ENCODE results near the gene DCDC2. TPM values are rescaled to one million over a fixed set of nuclear protein-coding genes. Genes with fewer than 3 reads are reported as not detected.

DCDC2 gene
- total and polyA plus RNA-seq, 4 donors: 0.51 to 13.0 (median 2.0) TPM

DNA sequence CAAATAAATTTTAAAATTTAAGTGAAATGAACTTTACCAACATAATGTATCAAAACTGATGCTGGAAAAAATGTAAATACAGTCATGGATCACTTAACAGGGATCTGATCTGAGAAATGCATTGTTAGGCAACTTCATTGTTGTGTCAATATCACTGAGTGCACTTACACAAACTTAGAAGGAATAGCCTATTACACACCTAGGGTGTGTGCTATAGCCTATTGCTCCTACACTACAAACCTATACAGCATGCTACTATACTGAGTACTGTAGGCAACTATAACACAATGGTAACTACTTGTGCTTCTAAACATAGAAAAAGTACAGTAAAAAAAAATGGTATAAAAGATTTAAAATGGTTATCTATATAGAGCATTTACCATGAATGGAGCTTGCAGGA, 104.5 kb downstream of the DCDC2 start:
- H3K4me1 ChIP-seq (ENCODE audit: control insufficient read depth in 4 of 4, insufficient read depth in 4 of 4, low read length in 3 of 4): no peaks in the 10 kb centered on the region
- H3K9me3 ChIP-seq (ENCODE audit: control insufficient read depth in 4 of 4, low read length in 3 of 4): peaks cover 0 to 4% (median 0%) of the 10 kb centered on the region in 4 donors
- no peak overlapping the region for H3K9ac ChIP-seq (ENCODE audit: low read depth in 1 of 2, low read length in 2 of 2)
- no peak for TF ChIP-seq RXRA (IDR thresholded peaks at IDR 0.05)
- TF ChIP-seq, protein P1, sequence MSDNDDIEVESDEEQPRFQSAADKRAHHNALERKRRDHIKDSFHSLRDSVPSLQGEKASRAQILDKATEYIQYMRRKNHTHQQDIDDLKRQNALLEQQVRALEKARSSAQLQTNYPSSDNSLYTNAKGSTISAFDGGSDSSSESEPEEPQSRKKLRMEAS (IDR thresholded peaks at IDR 0.05): no peak
- TF ChIP-seq, protein P2, sequence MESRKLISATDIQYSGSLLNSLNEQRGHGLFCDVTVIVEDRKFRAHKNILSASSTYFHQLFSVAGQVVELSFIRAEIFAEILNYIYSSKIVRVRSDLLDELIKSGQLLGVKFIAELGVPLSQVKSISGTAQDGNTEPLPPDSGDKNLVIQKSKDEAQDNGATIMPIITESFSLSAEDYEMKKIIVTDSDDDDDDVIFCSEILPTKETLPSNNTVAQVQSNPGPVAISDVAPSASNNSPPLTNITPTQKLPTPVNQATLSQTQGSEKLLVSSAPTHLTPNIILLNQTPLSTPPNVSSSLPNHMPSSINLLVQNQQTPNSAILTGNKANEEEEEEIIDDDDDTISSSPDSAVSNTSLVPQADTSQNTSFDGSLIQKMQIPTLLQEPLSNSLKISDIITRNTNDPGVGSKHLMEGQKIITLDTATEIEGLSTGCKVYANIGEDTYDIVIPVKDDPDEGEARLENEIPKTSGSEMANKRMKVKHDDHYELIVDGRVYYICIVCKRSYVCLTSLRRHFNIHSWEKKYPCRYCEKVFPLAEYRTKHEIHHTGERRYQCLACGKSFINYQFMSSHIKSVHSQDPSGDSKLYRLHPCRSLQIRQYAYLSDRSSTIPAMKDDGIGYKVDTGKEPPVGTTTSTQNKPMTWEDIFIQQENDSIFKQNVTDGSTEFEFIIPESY (IDR thresholded peaks at IDR 0.05): no peak
- no peak for TF ChIP-seq JUND (IDR thresholded peaks at IDR 0.05)
- no peak for TF ChIP-seq GABPA (IDR thresholded peaks at IDR 0.05 in 1 of 2, conservative IDR thresholded peaks at IDR 0.05 in 1 of 2)
- TF ChIP-seq YY1 (IDR thresholded peaks at IDR 0.05): no peak
- no peak for TF ChIP-seq NR2F2 (IDR thresholded peaks at IDR 0.05)
- TF ChIP-seq HNF4G (IDR thresholded peaks at IDR 0.05): no peak
- no peak for TF ChIP-seq RAD21 (IDR thresholded peaks at IDR 0.05)
- TF ChIP-seq, protein P3, sequence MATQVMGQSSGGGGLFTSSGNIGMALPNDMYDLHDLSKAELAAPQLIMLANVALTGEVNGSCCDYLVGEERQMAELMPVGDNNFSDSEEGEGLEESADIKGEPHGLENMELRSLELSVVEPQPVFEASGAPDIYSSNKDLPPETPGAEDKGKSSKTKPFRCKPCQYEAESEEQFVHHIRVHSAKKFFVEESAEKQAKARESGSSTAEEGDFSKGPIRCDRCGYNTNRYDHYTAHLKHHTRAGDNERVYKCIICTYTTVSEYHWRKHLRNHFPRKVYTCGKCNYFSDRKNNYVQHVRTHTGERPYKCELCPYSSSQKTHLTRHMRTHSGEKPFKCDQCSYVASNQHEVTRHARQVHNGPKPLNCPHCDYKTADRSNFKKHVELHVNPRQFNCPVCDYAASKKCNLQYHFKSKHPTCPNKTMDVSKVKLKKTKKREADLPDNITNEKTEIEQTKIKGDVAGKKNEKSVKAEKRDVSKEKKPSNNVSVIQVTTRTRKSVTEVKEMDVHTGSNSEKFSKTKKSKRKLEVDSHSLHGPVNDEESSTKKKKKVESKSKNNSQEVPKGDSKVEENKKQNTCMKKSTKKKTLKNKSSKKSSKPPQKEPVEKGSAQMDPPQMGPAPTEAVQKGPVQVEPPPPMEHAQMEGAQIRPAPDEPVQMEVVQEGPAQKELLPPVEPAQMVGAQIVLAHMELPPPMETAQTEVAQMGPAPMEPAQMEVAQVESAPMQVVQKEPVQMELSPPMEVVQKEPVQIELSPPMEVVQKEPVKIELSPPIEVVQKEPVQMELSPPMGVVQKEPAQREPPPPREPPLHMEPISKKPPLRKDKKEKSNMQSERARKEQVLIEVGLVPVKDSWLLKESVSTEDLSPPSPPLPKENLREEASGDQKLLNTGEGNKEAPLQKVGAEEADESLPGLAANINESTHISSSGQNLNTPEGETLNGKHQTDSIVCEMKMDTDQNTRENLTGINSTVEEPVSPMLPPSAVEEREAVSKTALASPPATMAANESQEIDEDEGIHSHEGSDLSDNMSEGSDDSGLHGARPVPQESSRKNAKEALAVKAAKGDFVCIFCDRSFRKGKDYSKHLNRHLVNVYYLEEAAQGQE (IDR thresholded peaks at IDR 0.05): no peak
- TF ChIP-seq FOXA1 (IDR thresholded peaks at IDR 0.05): no peak
- TF ChIP-seq SP1 (IDR thresholded peaks at IDR 0.05): no peak
- TF ChIP-seq FOXA2 (IDR thresholded peaks at IDR 0.05): no peak
- TF ChIP-seq, protein P4, sequence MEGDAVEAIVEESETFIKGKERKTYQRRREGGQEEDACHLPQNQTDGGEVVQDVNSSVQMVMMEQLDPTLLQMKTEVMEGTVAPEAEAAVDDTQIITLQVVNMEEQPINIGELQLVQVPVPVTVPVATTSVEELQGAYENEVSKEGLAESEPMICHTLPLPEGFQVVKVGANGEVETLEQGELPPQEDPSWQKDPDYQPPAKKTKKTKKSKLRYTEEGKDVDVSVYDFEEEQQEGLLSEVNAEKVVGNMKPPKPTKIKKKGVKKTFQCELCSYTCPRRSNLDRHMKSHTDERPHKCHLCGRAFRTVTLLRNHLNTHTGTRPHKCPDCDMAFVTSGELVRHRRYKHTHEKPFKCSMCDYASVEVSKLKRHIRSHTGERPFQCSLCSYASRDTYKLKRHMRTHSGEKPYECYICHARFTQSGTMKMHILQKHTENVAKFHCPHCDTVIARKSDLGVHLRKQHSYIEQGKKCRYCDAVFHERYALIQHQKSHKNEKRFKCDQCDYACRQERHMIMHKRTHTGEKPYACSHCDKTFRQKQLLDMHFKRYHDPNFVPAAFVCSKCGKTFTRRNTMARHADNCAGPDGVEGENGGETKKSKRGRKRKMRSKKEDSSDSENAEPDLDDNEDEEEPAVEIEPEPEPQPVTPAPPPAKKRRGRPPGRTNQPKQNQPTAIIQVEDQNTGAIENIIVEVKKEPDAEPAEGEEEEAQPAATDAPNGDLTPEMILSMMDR (IDR thresholded peaks at IDR 0.05; ENCODE audit: low read depth, low read length, missing input control): no peak
- TF ChIP-seq EGR1 (IDR thresholded peaks at IDR 0.05; ENCODE audit: low read depth in 2 of 2): no peak
- no peak for TF ChIP-seq HNF4A (conservative IDR thresholded peaks at IDR 0.05)
- TF ChIP-seq TAF1 (conservative IDR thresholded peaks at IDR 0.05): no peak
- TF ChIP-seq, protein P5, sequence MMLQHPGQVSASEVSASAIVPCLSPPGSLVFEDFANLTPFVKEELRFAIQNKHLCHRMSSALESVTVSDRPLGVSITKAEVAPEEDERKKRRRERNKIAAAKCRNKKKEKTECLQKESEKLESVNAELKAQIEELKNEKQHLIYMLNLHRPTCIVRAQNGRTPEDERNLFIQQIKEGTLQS (IDR thresholded peaks at IDR 0.05): no peak
- no peak for DNase-seq (ENCODE audit: low spot score)
- H3K36me3 ChIP-seq (ENCODE audit: control insufficient read depth in 4 of 4, insufficient read depth in 3 of 4, low read depth in 1 of 4, low read length in 3 of 4): no peaks in the 10 kb centered on the region
- no peak overlapping the region for H3K4me3 ChIP-seq (ENCODE audit: low read depth in 1 of 3, low read length in 3 of 3)
- H3K27me3 ChIP-seq (ENCODE audit: control insufficient read depth in 4 of 4, insufficient read depth in 4 of 4, low read length in 3 of 4): no peaks in the 10 kb centered on the region
- no peak overlapping the region for H3K27ac ChIP-seq (ENCODE audit: low read depth in 1 of 2, low read length in 2 of 2)

All from liver (tissue), 9 donors.